Endodermal cell (in vitro differentiated cells): Measurements from ENCODE around the gene AARS2. TPM values are rescaled to one million over a fixed set of nuclear protein-coding genes. Genes with fewer than 3 reads are reported as not detected.
"Not testable (repeated sequence)": the region's sequence is repeated elsewhere in the genome, so short reads cannot be mapped to it uniquely, and the experiment has no call there.

Source experiments
- DNase-seq: peaks from one replicate; pipeline ENCODE4 v3.0.0-alpha.2; 2017
- H3K27ac ChIP-seq: 2 replicates; pipeline ENCODE4 v1.5.1; 2013; ENCODE audit warnings: mild to moderate bottlenecking, low read depth, low read length, moderate library complexity
- H3K27me3 ChIP-seq: 2 replicates; pipeline ENCODE4 v1.6.1; 2013; ENCODE audit warnings: mild to moderate bottlenecking, low read length, moderate library complexity; ENCODE audit not compliant: insufficient read depth, control insufficient read depth, poor library complexity, severe bottlenecking
- H3K36me3 ChIP-seq: 2 replicates; pipeline ENCODE4 v1.7.0; 2013; ENCODE audit warnings: mild to moderate bottlenecking, low read length, moderate library complexity; ENCODE audit not compliant: control insufficient read depth, insufficient read depth
- H3K4me1 ChIP-seq: one replicate; pipeline ENCODE4 v1.7.0; 2013; ENCODE audit warnings: low read length; ENCODE audit not compliant: control insufficient read depth, insufficient read depth
- H3K4me3 ChIP-seq: 2 replicates; pipeline ENCODE4 v1.5.1; 2013; ENCODE audit warnings: mild to moderate bottlenecking, low read length, moderate library complexity
- H3K9ac ChIP-seq: 2 replicates; pipeline ENCODE4 v1.6.1; 2013; ENCODE audit warnings: mild to moderate bottlenecking, low read length, moderate library complexity; ENCODE audit not compliant: poor library complexity, severe bottlenecking; ENCODE audit errors: extremely low read depth
- H3K9me3 ChIP-seq: 2 replicates; pipeline ENCODE4 v1.6.1; 2013; ENCODE audit warnings: mild to moderate bottlenecking, low read length, moderate library complexity; ENCODE audit not compliant: control insufficient read depth
- H3K27ac Mint-ChIP-seq: 2 replicates; pipeline ENCODE4 v1.8.0; 2020; ENCODE audit warnings: mixed read lengths
- H3K27me3 Mint-ChIP-seq: 2 replicates; pipeline ENCODE4 v1.8.0; 2021; ENCODE audit warnings: mild to moderate bottlenecking, mixed read lengths; ENCODE audit not compliant: insufficient read depth
- H3K36me3 Mint-ChIP-seq: 2 replicates; pipeline ENCODE4 v1.8.0; 2020; ENCODE audit warnings: low read depth, mixed read lengths
- H3K4me1 Mint-ChIP-seq: 2 replicates; pipeline ENCODE4 v1.8.0; 2020; ENCODE audit warnings: mixed read lengths
- H3K4me3 Mint-ChIP-seq: 2 replicates; pipeline ENCODE4 v1.8.0; 2020; ENCODE audit warnings: mild to moderate bottlenecking, moderate library complexity, mixed read lengths
- H3K9me3 Mint-ChIP-seq: 2 replicates; pipeline ENCODE4 v1.8.0; 2020; ENCODE audit warnings: mild to moderate bottlenecking, mixed read lengths
- CTCF ChIP-seq: fragments of 200-600 bp; sonication (generic); conservative IDR thresholded peaks from 2 replicates; pipeline ENCODE4 v1.5.0; 2021; ENCODE audit warnings: antibody characterized with exemption, mild to moderate bottlenecking
- WGBS, 2 experiments: methylation state at CpG; one replicate each; pipeline versions ENCODE4 v1.1.5 to v1.1.7; 2013; ENCODE audit warnings: missing lambda C conversion rate in 2 of 2, mixed read lengths in 1 of 2; ENCODE audit not compliant: insufficient coverage in 1 of 2, insufficient read length in 1 of 2; 5-methylcytosine and 5-hydroxymethylcytosine counted together
- total RNA-seq, 2 donors: library from RNA; stranded (reverse); fragmentation: NEBNext Ultra II Directional in 1 of 2; extraction: Animal tissue kit (Norgen Biotek cat#: 25700) in 1 of 2; gene quantifications; 2 replicates in 1 of 2; 3 replicates in 1 of 2; pipeline ENCODE4 v1.2.1, GENCODE V29; 2021

Gene AARS2
- total RNA-seq, 2 donors from 2014 or later: 22.9 to 24.7 TPM

- Histone ChIP-seq H3K4me3 (no peak overlapping the region), H3K27ac (no peak overlapping the region), H3K27me3 (no peaks in the 10 kb centered on the region), H3K4me1 (peaks cover 7% of the 10 kb centered on the region), H3K9me3 (no peaks in the 10 kb centered on the region), H3K9ac (no peak overlapping the region), H3K36me3 (no peaks in the 10 kb centered on the region)
- no peak overlapping the region for H3K4me3 Mint-ChIP-seq
- peaks cover 13% of the 10 kb centered on the region for H3K27me3 Mint-ChIP-seq
- 75 to 78% methylated on average over 7 of the region's 7 CpGs for WGBS, 2 experiments
- H3K9me3 Mint-ChIP-seq: no peaks in the 10 kb centered on the region
- no peak for TF ChIP-seq CTCF
- no peak for DNase-seq
- peaks cover 26% of the 10 kb centered on the region for H3K4me1 Mint-ChIP-seq
- no peaks in the 10 kb centered on the region for H3K36me3 Mint-ChIP-seq
- no peak overlapping the region for H3K27ac Mint-ChIP-seq
Measured at GRCh38 chr6:44332585-44332984, 19.4 kb upstream of the AARS2 start.

GRCh38 chr6:44329858-44330257 is 16.7 kb upstream of the AARS2 start:
- H3K4me1 Mint-ChIP-seq: peaks cover 21% of the 10 kb centered on the region
- no peak overlapping the region for H3K4me3 Mint-ChIP-seq
- TF ChIP-seq CTCF: no peak
- Histone ChIP-seq H3K4me3 (no peak overlapping the region), H3K27me3 (no peaks in the 10 kb centered on the region), H3K27ac (no peak overlapping the region), H3K9ac (no peak overlapping the region), H3K36me3 (no peaks in the 10 kb centered on the region), H3K9me3 (no peaks in the 10 kb centered on the region), H3K4me1 (peaks cover 2% of the 10 kb centered on the region)
- peaks cover 13% of the 10 kb centered on the region for H3K27me3 Mint-ChIP-seq
- no peaks in the 10 kb centered on the region for H3K36me3 Mint-ChIP-seq
- no peaks in the 10 kb centered on the region for H3K9me3 Mint-ChIP-seq
- DNase-seq: no peak
- no peak overlapping the region for H3K27ac Mint-ChIP-seq
- WGBS, 2 experiments: 64 to 76% methylated on average over 4 to 5 of the region's 5 CpGs

GRCh38 chr6:44328203-44328602 is 15.1 kb upstream of the AARS2 start:
- WGBS, 2 experiments: 51 to 73% methylated on average over 3 to 5 of the region's 9 CpGs
- not testable (repeated sequence) for H3K9me3 ChIP-seq, H3K9ac ChIP-seq, H3K36me3 Mint-ChIP-seq, H3K27ac Mint-ChIP-seq, H3K27me3 ChIP-seq, H3K4me1 ChIP-seq, H3K9me3 Mint-ChIP-seq, DNase-seq, H3K4me3 ChIP-seq, H3K27ac ChIP-seq, H3K36me3 ChIP-seq
- H3K4me1 Mint-ChIP-seq: peaks cover 20% of the 10 kb centered on the region
- H3K27me3 Mint-ChIP-seq: peaks cover 13% of the 10 kb centered on the region
- peak overlapping the region; percentile 14 for H3K4me3 Mint-ChIP-seq

GRCh38 chr6:44327760-44328159 is 14.6 kb upstream of the AARS2 start:
- WGBS, 2 experiments: 85% methylated on average over 2 of the region's 2 CpGs; no CpG with 5 or more reads in 1 of the 2 experiments
- no peak for TF ChIP-seq CTCF
- H3K36me3 Mint-ChIP-seq: no peaks in the 10 kb centered on the region
- peak overlapping the region; percentile 14 for H3K4me3 Mint-ChIP-seq
- H3K4me1 Mint-ChIP-seq: peaks cover 16% of the 10 kb centered on the region
- H3K27me3 Mint-ChIP-seq: peaks cover 13% of the 10 kb centered on the region
- no peaks in the 10 kb centered on the region for H3K27me3 ChIP-seq
- H3K4me1 ChIP-seq: peaks cover 2% of the 10 kb centered on the region
- H3K27ac Mint-ChIP-seq: no peak overlapping the region
- DNase-seq: no peak
- H3K9me3 Mint-ChIP-seq: no peaks in the 10 kb centered on the region
- H3K36me3 ChIP-seq: no peaks in the 10 kb centered on the region
- no peak overlapping the region for H3K9ac ChIP-seq
- no peak overlapping the region for H3K4me3 ChIP-seq
- no peaks in the 10 kb centered on the region for H3K9me3 ChIP-seq
- no peak overlapping the region for H3K27ac ChIP-seq
